Immature natural killer cell (primary cell): ENCODE measurements around the gene SUSD1. TPM values are rescaled to one million over a fixed set of nuclear protein-coding genes. Genes with fewer than 3 reads are reported as not detected.

ENCODE experiments used
- DNase-seq, 3 donors: peaks; one replicate each; pipeline ENCODE4 v3.0.0; 2022; ENCODE audit warnings: mixed read lengths in 1 of 3
- H3K27ac Mint-ChIP-seq, 6 donors: one replicate each; pipeline ENCODE4 v1.8.0; 2020; ENCODE audit warnings: mixed read lengths in 6 of 6, mild to moderate bottlenecking in 5 of 6, inconsistent platforms in 4 of 6, moderate library complexity in 3 of 6
- H3K27me3 Mint-ChIP-seq, 3 donors: one replicate each; pipeline ENCODE4 v1.8.0; 2020 to 2021; ENCODE audit warnings: low read depth in 3 of 3, mild to moderate bottlenecking in 3 of 3, mixed read lengths in 3 of 3, moderate library complexity in 3 of 3, inconsistent platforms in 1 of 3
- H3K36me3 Mint-ChIP-seq, 3 donors: one replicate each; pipeline ENCODE4 v1.8.0; 2020; ENCODE audit warnings: mixed read lengths in 3 of 3, inconsistent platforms in 2 of 3, mild to moderate bottlenecking in 2 of 3
- H3K4me1 Mint-ChIP-seq, 2 donors: one replicate each; pipeline ENCODE4 v1.8.0; 2020; ENCODE audit warnings: inconsistent platforms in 2 of 2, mild to moderate bottlenecking in 2 of 2, mixed read lengths in 2 of 2, moderate library complexity in 1 of 2
- H3K4me3 Mint-ChIP-seq, 5 donors: one replicate each; pipeline ENCODE4 v1.8.0; 2020; ENCODE audit warnings: mild to moderate bottlenecking in 5 of 5, mixed read lengths in 5 of 5, inconsistent platforms in 3 of 5, moderate library complexity in 3 of 5
- H3K9me3 Mint-ChIP-seq, 6 donors: one replicate each; pipeline ENCODE4 v1.8.0; 2020; ENCODE audit warnings: mild to moderate bottlenecking in 6 of 6, mixed read lengths in 6 of 6, inconsistent platforms in 4 of 6, moderate library complexity in 3 of 6
- polyA plus RNA-seq, 3 donors: library from polyadenylated mRNA; unstranded; fragments of 300-500 nt; fragmentation: Illumina TruSeq; gene quantifications; one replicate each; pipeline ENCODE4 v1.2.3, GENCODE V29; 2021

The SUSD1 gene
- polyA plus RNA-seq, 3 donors from 2014 or later: 32.3 to 66.8 (median 42.4) TPM

DNA sequence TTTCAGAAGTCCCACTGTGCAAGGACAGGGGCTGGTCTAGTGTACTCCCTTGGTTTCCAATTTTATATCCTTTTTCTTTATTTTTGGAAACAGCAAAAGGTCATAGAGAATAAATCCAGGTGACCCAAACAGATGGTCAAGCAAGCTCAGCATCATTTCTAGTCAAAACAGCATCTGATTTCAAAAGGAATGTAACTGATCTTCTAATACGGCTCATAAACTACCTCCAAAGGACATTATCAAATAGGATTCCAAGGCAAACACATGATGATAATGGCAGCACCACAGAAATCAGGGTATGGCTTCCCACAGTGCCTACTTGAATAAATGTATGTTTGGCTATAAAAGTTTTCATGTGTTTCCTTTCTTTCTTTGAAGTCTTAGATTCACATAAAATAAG is 57.1 kb downstream of the SUSD1 start:
- Mint-ChIP-seq H3K27me3 (peaks cover 0 to 2% (median 0%) of the 10 kb centered on the region in 3 donors), H3K4me3 (no peak overlapping the region), H3K9me3 (no peaks in the 10 kb centered on the region), H3K4me1 (peaks cover 22 to 34% of the 10 kb centered on the region in 2 donors), H3K27ac (no peak overlapping the region), H3K36me3 (peaks cover 21 to 40% (median 23%) of the 10 kb centered on the region in 3 donors)
- no peak for DNase-seq

- peak overlapping the region in 4 of 6 donors; percentile 14 to 72 (median 50) for H3K27ac Mint-ChIP-seq
- no peak overlapping the region for H3K4me3 Mint-ChIP-seq
- peaks cover 4 to 15% of the 10 kb centered on the region in 2 donors for H3K4me1 Mint-ChIP-seq
- no peak for DNase-seq
- no peaks in the 10 kb centered on the region for H3K9me3 Mint-ChIP-seq
- peaks cover 0 to 2% (median 0%) of the 10 kb centered on the region in 3 donors for H3K27me3 Mint-ChIP-seq
- peaks cover 16 to 41% (median 21%) of the 10 kb centered on the region in 3 donors for H3K36me3 Mint-ChIP-seq
These were observed 58.9 kb downstream of the SUSD1 start for GRCh38 chr9:112115970-112116753.

DNA sequence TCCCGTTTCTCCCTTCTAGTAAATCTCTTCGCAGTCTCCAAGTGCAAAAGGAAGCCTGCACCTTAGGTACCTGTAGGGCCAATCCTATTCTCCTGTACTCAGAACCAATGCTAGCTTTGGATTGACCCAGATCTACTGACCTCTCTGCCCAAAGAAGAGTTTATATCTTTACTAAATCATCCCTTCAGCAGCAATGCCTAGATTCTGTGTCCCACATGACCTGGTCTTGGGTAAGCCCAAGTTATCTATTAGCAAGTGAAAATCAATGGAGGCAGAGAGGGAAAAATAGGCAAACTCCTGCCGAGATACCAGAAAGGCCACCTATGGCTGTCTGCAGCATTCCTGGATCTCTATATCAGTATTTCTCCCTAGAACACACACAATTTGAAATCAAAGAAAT is 60.0 kb downstream of the SUSD1 start:
- peaks cover 0 to 2% (median 0%) of the 10 kb centered on the region in 3 donors for H3K27me3 Mint-ChIP-seq
- H3K36me3 Mint-ChIP-seq: peaks cover 21 to 36% (median 21%) of the 10 kb centered on the region in 3 donors
- H3K4me3 Mint-ChIP-seq: no peak overlapping the region
- peaks cover 4 to 6% of the 10 kb centered on the region in 2 donors for H3K4me1 Mint-ChIP-seq
- no peak for DNase-seq
- H3K27ac Mint-ChIP-seq: peak overlapping the region in 1 of 6 donors; percentile 13
- H3K9me3 Mint-ChIP-seq: no peaks in the 10 kb centered on the region

DNA sequence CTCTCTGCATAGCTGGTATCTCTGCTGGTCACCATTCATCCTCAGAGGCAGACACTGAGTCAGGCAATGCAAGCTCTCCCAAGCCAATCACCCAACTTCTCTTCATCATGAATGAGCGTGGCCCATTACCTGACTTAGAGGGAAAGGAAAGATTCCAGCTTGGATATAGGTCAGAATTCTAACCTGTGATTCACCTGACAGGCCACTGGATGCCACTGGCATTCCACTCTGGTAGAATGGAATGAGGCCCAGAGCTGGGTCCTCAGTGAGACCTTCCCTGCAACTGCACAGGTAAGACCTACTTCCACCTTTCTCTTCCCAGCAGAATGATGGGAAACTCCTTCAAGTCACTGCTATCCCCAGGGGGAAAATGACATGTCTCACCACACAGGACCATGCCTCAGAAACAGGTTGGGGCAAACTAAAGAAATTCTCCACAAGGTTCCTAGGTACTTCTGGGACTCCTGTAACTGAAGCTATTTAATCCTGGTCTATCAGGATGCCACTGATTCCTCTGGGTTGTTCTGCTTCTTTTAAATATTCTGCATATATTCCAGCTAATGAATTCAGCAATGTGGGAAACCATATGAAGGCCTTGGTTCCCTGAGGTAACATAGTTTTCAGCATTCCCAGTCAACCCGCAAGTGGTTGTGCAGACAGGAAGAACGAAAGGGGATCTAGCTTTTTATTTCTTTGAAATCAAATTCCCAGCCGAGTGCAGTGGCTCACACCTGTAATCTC is 62.0 kb downstream of the SUSD1 start:
- DNase-seq: peak in 2 of 3 donors; percentile 7 to 9
- Mint-ChIP-seq H3K4me1 (peaks cover 2% of the 10 kb centered on the region in 2 donors), H3K9me3 (no peaks in the 10 kb centered on the region), H3K36me3 (peaks cover 16 to 30% (median 21%) of the 10 kb centered on the region in 3 donors), H3K27me3 (no peaks in the 10 kb centered on the region), H3K27ac (peak overlapping the region in 1 of 6 donors; percentile 51), H3K4me3 (no peak overlapping the region)

DNA sequence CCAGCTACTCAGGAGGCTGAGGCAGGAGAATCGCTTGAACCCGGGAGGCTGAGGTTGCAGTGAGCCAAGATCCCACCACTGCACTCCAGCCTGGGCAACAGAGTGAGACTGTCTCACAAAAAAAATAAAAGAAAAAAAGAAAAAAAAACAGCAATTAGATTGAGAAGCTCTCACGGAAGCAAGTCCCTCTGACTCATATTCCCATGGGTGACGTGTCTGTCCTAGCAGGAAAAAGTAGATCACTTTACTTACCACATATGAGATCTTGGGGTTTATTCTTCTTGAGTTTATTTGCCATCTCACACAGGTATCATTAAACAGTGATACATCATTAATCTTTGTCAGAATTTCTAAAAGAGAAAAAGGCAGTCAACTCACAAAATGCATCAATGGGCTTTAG is 62.6 kb downstream of the SUSD1 start:
- H3K27me3 Mint-ChIP-seq: no peaks in the 10 kb centered on the region
- H3K9me3 Mint-ChIP-seq: no peaks in the 10 kb centered on the region
- H3K27ac Mint-ChIP-seq: peak overlapping the region in 1 of 6 donors; percentile 51
- no peak for DNase-seq
- peaks cover 13 to 32% (median 21%) of the 10 kb centered on the region in 3 donors for H3K36me3 Mint-ChIP-seq
- no peak overlapping the region for H3K4me3 Mint-ChIP-seq
- H3K4me1 Mint-ChIP-seq: peaks cover 2 to 7% of the 10 kb centered on the region in 2 donors

- DNase-seq: no peak
- Mint-ChIP-seq H3K9me3 (no peaks in the 10 kb centered on the region), H3K4me1 (peaks cover 2 to 9% of the 10 kb centered on the region in 2 donors), H3K27me3 (no peaks in the 10 kb centered on the region), H3K27ac (no peak overlapping the region), H3K4me3 (no peak overlapping the region), H3K36me3 (peaks cover 14 to 34% (median 22%) of the 10 kb centered on the region in 3 donors)
These were observed 63.6 kb downstream of the SUSD1 start for GRCh38 chr9:112111461-112111860.

- Mint-ChIP-seq H3K27me3 (no peaks in the 10 kb centered on the region), H3K27ac (peak overlapping the region in 5 of 6 donors; percentile 21 to 69 (median 48)), H3K36me3 (peaks cover 16 to 30% (median 18%) of the 10 kb centered on the region in 3 donors), H3K4me1 (peaks cover 2 to 9% of the 10 kb centered on the region in 2 donors), H3K9me3 (no peaks in the 10 kb centered on the region), H3K4me3 (no peak overlapping the region)
- DNase-seq: no peak
These were observed 64.4 kb downstream of the SUSD1 start for GRCh38 chr9:112110777-112111113.

DNA sequence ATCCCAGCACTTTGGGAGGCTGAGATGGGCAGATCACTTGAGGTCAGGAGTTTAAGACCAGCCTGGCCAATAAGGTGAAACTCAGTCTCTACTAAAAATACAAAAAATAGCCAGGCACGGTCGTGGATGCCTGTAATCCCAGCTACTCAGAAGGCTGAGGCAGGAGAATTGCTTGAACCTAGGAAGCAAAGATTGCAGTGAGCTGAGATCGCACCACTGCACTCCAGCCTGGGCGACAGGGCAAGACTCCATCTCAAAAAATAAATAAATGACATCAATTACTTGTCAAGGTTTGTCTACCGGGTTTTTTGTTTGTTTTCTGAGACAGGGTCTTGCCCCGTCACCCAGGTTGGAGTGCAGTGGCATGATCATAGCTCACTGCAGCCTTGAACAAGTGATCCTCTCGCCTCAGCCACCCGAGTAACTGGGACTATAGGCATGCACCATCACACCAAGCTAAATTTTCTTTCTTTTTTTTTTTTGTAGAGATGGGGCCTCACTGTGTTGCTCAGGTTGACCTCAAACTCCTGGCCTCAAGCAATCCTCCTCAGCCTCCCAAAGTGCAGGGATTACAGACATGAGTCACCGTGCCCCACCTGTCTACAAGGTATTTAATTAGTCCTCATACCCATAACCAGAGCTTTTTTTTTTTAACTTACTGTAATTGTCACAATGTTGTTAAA is 64.9 kb downstream of the SUSD1 start:
- DNase-seq: no peak
- Mint-ChIP-seq H3K4me3 (no peak overlapping the region), H3K27ac (peak overlapping the region in 5 of 6 donors; percentile 14 to 52 (median 46)), H3K4me1 (peaks cover 2 to 9% of the 10 kb centered on the region in 2 donors), H3K9me3 (no peaks in the 10 kb centered on the region), H3K27me3 (no peaks in the 10 kb centered on the region), H3K36me3 (peaks cover 18 to 33% (median 18%) of the 10 kb centered on the region in 3 donors)

GRCh38 chr9:112104901-112105300 is 70.2 kb downstream of the SUSD1 start:
- H3K4me1 Mint-ChIP-seq: peaks cover 0 to 18% of the 10 kb centered on the region in 2 donors

DNA sequence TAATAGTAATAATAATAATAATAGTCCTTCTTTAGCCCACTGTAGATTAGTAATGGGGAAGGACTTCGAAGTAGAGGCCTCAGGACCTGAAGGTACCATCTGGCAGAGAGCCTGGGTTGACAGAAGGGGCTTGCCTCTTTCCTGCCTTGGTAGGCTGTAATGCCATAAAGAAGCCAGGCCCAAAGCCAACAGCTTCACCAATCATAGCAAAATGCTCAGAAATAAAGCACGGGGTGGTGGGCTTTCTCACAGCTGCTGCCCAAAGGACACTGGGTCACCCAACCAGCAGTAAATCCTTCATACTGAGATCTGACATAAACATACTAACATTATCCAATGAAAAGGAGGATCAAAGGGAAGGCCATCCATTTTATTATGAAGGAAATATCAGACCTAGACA is 70.7 kb downstream of the SUSD1 start:
- Mint-ChIP-seq H3K4me3 (no peak overlapping the region), H3K27ac (no peak overlapping the region), H3K4me1 (peaks cover 0 to 18% of the 10 kb centered on the region in 2 donors), H3K36me3 (peaks cover 19 to 40% (median 20%) of the 10 kb centered on the region in 3 donors), H3K27me3 (peaks cover 0 to 1% (median 0%) of the 10 kb centered on the region in 3 donors), H3K9me3 (no peaks in the 10 kb centered on the region)
- DNase-seq: no peak

More at GRCh38 chr9:112104901-112105300, 70.2 kb downstream of the SUSD1 start:
- no peak for DNase-seq
- Mint-ChIP-seq H3K36me3 (peaks cover 19 to 40% (median 20%) of the 10 kb centered on the region in 3 donors), H3K9me3 (no peaks in the 10 kb centered on the region), H3K27ac (peak overlapping the region in 1 of 6 donors; percentile 8), H3K27me3 (peaks cover 0 to 1% (median 0%) of the 10 kb centered on the region in 3 donors), H3K4me3 (no peak overlapping the region)

- no peaks in the 10 kb centered on the region for H3K9me3 Mint-ChIP-seq
- no peak for DNase-seq
- peaks cover 19 to 40% (median 20%) of the 10 kb centered on the region in 3 donors for H3K36me3 Mint-ChIP-seq
- peaks cover 0 to 1% (median 0%) of the 10 kb centered on the region in 3 donors for H3K27me3 Mint-ChIP-seq
- H3K4me1 Mint-ChIP-seq: peaks cover 0 to 18% of the 10 kb centered on the region in 2 donors
- no peak overlapping the region for H3K4me3 Mint-ChIP-seq
- H3K27ac Mint-ChIP-seq: peak overlapping the region in 1 of 6 donors; percentile 6
These were observed 71.7 kb downstream of the SUSD1 start for GRCh38 chr9:112103405-112103804.

DNA sequence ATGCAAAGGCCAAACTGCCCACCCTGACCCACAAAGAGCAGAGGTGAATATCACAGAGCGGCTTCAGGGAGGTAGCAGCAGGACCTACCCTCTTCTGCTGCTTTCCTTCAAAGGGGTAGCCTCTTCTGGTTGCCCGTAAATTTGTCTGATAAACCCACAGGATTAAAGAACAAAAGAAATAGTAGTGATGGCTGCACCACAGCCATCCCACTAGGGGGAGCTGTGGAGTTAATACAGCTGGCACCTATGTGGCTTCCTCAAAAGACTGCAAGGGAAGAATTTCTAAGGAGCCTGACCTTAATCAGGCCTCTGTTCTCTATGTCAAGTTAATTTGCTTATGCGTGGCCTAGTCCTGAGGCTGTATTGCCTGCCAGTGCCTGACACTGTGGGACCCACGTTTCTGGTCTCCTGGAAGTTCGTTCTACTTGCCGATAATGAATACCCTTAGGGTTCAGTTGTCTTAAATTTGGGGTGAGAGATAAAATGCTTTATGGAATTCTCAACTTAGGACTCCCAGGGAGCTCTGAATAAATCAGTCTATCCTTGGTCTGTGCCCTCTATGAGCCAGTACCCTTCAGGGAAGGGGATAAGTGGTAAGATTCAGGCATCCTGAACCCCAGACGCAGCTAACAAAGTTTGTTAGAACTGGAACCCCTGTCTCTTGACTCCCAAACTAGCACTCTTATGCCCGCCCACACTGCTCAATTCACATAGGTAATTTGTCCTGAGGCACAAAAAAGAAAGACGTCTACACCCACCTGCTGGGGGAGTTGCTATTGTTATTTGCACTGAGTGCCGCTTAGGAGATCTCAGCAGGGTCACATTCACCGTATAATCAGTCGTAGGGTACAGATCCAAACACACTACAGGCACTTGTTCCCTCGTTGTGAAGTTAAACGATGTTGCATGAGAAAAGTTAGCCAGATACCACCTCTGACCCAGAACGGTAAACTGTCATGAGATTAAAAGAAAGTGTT is 77.1 kb downstream of the SUSD1 start:
- Mint-ChIP-seq H3K4me1 (peaks cover 22 to 30% of the 10 kb centered on the region in 2 donors), H3K9me3 (no peaks in the 10 kb centered on the region), H3K36me3 (peaks cover 12 to 38% (median 12%) of the 10 kb centered on the region in 3 donors), H3K4me3 (no peak overlapping the region), H3K27me3 (no peaks in the 10 kb centered on the region), H3K27ac (peak overlapping the region in 4 of 6 donors; percentile 29 to 70 (median 43))
- peak; percentile 65 to 72 (median 69) for DNase-seq
